HG02642 (cell line): Measurements from ENCODE around the gene CBFB.
A peak's percentile ranks its signal among the peaks of the same experiment; 100 is the strongest.
"Not testable (repeated sequence)": the region's sequence is repeated elsewhere in the genome, so short reads cannot be mapped to it uniquely, and the experiment has no call there.

Source experiments
- ATAC-seq: cut with Tn5 transposase; IDR thresholded peaks from one replicate; pipeline ENCODE4 v1.9.1; 2021; ENCODE audit warnings: mild to moderate bottlenecking; ENCODE audit not compliant: unreplicated experiment, poor library complexity

CBFB gene

DNA sequence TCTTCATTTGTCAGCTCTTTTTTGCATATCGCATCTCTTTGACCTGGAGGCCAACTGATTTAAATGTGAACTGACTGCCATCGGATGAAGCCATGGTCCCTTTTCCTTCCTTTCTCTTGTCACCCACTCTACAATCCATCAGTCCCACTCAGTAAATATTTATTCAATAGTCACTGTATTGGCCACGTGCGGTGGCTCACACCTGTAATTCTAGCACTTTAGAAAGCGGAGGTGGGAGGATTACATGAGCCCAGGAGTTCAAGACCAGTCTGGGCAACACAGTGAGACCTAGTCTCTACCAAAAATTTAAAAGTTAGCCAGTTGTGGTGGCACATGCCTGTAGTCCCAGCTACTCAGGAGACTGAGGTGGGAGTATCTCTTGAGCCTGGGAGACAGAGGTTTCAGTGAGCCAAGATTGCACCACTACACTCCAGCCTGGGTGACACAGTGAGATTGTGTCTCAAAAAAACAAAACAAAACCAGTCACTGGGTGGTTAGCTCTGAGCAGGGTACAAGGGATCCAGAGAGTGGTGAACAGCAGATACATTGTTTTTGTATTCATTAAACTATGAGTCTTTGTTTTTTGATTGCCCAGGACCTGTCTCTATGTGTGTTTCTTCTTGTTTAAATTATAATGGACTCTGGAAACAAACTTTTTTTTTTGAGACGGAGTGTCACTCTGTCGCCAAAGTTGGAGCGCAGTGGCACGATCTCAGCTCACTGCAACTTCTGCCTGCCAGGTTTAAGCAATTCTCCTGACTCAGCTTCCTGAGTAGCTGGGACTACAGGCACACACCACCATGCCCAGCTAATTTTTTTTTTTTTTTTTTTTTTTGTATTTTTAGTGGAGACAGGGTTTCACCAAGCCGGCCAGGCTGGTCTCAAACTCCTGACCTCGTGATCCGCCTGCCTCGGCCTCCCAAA lies 87.7 kb downstream of the CBFB start:
- ATAC-seq = no peak

DNA sequence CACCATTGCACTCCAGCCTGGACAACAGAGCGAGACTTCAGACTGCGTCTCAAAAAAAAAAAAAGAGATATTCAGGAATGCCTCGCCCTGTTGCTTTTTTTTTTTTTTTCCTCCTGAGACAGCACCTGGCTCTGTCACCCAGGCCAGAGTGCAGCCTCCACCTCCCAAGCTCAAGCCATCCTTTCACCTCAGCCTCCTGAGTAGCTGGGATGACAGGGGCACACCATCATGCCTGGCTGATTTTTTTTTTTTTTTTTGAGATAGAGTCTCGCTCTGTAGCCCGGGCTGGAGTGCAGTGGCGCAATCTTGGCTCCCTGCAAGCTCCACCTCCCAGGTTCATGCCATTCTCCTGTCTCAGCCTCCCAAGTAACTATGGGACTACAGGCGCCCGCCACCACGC lies 88.8 kb downstream of the CBFB start:
- no peak for ATAC-seq

DNA sequence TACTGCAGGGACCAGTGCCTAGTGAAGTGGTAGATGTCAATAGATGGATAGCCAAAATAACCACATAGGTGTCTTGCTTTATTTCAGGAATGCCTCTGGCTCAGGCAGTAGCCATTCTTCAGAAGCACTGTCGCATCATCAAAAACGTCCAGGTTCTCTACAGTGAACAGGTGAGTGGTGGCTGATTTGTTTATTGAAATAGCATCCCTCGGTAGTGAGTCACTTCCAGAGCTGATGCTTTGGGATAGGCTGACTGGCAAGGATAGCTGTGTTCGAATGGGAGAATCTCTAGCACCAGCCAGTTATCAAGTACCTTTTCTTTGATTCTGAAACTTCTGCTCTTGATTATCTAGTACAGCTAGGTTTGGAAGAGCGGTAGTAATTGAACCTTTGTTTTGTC lies 91.1 kb downstream of the CBFB start:
- no peak for ATAC-seq

DNA sequence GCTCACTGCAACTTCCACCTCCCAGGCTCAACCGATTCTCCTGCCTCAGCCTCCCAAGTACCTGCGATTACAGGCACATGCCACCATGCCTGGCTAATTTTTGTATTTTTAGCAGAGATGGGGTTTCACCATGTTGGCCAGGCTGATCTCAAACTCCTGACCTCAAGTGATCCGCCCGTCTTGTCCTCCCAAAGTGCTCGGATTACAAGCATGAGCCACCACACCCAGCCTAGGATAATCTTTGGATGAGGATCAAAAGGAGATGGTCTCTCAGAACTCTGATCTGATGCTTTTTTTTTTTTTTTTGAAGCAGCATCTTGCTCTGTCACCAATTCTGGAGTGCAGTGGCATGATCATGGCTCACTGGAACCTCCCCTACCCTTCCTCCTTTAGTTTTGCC lies 93.8 kb downstream of the CBFB start:
- not testable (repeated sequence) for ATAC-seq

DNA sequence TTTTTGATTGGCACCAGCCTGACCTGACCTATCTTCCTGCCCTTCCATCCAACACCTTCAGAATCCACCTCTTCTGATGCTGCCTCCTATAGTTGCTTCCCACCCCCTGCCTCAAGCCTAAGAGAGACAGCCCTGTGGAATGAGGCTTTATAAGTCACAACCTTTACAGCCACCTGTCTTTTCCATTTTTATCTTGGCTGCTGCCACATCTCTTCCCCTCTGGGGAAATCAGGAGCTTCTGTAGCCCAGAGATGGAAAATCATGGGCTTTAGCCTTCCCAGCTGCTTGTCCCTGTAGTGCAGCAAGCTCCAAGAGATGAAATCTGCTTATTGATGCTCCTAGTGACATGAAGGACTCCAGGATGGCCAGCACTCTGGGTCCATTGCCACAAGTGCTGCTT lies 99.5 kb downstream of the CBFB start:
- no peak for ATAC-seq

DNA sequence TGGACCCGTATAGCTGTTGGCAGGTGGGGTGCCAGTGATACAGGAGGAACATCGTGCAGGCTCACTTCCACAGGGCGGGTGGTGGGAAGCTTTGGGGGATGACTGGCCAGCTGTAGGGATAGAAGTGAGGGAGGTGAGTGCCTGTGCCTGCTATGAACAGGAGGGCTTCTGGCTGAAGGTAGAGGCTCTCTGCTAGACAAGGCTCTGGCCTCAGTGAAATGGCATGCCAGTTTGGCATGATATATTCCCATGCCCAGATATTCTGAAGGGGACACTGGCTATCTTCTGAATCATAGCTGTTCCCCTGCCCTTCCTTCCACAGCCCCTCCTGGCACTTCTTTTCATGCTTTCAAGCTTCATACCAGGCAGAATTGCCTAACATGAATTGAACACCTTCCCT lies 99.9 kb downstream of the CBFB start:
- ATAC-seq = no peak

DNA sequence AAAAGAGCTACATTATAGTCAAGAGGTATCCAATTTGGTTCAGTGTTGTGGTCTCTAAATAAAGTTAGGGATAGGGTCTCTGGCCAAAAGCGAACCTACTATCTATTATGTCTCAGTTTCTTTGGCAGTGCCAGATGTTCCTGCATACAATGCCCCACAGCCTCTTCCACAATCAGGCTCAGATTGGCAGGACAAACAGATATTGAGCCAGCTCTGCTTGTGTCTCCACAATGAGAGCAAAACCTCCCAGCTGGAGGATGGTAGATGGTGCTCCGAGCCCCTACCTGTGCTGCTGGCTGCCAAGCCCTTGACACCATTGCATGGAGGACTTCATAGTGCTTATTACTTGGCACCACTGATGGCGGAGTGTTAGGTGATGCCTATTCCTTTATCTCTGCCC lies 100.5 kb downstream of the CBFB start:
- ATAC-seq = no peak

DNA sequence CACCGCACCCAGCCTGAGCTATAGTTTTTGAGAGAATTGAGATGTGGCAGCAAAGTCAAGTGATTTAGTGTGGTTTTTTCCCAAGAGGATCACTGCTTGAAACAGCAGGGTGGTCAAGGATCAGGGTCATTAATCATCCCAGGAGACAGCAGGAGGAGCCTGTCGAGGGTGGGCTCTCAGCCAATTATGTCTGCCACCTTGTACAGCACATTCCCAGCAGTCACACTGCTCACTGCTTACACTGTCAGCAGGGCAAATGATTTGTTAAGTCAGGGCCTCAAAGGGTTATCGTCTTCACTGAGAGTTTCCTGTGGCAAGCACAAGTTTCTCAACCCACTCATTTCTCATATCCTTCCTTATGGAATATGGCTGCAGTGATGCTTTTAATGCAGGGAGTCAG lies 108.7 kb downstream of the CBFB start:
- ATAC-seq = no peak

DNA sequence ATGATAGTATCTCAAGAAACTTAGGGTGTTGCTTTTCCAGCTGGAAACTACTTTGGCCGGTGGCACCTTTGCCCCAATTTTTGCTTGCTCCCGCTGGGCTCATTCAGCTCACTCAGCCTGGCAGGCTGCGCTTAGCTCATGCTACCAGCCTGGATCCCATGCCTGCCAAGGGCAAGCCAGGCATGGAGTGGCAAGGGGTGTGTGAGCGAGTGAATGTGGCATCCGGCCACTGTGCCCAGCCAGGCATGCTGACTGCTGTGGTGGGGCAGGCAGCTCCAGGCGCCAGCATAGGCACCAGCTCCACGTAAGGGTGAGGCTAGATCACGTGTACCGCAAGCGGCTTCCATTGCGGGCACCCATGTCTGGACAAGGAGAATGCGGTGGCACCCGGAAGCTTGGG lies 112.4 kb downstream of the CBFB start:
- ATAC-seq = no peak

DNA sequence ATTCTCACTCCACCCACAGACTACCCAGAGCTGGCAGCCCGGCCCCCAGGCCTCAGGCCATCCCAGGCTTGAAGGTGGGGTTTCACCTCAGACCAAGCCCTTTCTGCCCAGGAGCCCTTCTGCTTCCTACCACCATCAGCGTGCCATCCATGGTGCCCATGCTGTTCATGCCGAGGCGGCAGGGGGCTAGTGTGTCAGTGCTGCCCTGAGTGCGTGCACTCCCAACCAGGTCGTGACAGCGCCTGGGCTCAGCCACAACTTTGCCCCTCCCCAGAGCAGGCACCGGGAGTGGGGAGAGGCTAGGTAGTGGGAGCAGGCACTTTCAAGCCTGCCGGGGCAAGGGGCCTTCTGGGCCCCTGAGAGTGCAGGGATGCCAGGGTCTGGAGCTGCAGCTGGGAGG lies 113.4 kb downstream of the CBFB start:
- no peak for ATAC-seq

DNA sequence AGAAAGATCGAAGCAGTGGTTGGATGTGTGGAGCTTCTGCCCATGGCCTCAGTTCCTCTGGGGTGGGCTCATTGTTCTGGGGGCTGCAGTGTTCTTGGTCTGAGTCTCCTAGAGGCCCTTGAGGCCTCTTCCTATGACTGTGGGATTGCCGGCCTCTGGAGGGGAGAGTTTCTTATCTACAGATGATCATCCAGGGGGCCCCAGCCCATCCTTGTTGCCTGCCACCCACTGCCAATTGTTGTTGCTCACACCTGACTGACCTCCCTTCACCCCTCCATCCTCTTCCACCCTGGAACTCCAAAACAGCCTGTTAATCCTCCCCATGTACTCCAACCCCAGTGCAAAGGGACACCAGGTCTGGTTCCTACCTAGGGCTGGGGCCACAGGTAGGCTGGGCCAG lies 116.0 kb downstream of the CBFB start:
- no peak for ATAC-seq

DNA sequence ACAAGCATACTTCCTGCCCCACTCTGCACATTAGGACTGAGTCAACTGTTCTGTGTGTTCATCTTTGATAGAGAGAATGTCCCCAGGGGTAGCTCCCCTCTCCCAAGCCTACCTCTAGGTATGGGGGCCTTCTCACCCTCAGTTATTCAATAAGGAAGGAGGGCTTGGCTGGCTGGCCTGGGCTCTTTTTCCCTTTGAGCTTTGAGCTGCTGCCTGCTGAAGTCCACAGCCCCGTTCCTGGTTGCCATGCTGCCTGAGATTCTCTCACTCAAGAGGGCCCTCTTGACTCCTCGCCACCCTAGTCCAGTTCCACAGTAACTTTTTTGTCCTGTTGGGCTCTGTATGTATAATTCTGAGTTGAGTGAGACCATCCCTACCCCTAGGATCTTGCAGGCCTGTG lies 116.8 kb downstream of the CBFB start:
- no peak for ATAC-seq

DNA sequence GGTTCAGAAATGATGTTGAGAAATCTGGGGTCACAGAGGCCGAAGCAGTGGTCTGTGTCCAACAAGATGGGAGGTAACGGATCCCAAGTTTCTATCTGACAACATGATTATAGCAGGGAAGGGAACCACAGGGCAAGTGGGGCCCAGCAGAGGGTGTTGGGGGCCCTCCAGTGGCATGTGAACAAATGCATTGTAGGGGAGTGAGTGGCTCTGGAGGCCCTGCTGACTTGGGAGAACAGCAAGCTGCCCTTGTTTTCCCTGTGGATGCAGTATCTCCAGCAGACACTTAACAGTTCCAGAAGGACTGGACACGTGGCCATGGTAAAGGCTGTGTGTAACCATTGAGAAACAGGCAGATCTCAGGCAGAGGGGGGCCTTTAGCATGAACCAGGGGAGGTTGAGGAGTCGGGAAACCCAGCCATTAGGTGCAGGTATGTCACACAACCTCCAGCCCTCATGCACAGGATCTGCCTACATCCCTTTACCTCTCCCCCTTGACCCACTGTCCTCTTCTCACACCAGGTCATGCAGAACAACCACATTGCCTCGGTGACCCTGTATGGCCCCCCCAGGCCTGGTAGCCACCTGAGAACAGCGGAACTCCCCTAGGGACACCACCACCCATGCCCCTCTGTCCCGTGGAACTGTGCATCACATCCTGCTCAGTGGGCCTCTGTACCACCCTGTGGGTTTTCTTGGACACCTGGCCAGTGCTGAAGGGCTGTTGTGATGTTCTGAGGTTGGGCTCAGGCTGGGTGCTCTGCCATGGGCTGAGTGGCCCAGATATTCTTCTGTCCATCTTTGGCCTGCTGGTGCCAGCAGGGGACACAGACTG lies 117.8 kb downstream of the CBFB start:
- no peak for ATAC-seq

DNA sequence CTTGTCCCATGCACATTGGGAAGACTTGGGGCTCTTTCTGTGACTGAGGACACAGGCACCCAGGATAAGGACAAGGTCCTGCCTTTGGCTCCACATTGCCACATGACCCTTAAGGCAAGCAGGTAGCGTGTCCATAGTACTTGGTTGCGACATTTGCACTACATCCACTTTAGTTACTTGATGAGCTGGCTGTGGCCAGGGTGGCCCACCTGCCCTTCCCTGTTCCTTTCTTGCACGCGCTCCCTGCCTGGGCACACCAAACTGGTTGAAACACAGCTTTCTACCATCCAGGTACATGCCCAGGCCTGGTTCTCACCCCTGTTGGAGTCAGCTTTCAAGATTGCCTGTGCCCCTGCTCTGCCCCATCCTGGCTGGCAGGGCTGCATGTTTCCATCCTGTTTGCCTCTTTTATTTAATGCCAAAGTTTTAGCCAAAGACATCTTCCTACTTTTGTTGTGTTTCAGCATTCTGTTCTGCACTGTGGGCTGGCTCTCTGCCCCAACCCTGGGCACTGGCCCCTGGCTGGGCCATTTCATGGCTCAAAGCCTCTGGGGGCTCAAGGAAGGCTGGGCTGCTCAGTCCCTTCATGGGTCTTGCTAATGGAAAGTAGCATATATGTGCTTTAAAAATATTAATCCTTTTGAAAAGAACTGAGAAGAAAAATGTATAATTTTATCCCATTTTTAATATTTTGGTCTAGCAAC lies 118.6 kb downstream of the CBFB start:
- ATAC-seq = no peak

DNA sequence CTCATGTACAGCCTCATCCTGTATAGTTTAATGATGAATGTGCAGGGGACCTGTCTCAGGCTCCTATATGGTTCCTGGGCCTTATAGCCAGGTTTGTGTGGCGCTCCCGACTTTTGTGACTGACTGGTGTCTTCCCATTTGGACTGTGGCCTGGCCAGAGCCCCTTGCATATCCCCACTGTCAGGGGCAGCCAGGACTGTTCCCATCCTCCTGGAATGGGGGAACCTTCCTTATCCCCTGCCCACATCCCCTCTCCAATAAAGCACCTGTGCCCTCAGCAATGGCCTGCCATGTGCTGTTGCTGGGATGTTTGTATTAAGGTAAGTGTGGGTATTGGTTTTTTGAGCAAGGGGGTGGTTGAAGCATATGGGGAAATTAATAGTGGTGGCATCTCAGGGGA lies 119.3 kb downstream of the CBFB start:
- no peak for ATAC-seq

DNA sequence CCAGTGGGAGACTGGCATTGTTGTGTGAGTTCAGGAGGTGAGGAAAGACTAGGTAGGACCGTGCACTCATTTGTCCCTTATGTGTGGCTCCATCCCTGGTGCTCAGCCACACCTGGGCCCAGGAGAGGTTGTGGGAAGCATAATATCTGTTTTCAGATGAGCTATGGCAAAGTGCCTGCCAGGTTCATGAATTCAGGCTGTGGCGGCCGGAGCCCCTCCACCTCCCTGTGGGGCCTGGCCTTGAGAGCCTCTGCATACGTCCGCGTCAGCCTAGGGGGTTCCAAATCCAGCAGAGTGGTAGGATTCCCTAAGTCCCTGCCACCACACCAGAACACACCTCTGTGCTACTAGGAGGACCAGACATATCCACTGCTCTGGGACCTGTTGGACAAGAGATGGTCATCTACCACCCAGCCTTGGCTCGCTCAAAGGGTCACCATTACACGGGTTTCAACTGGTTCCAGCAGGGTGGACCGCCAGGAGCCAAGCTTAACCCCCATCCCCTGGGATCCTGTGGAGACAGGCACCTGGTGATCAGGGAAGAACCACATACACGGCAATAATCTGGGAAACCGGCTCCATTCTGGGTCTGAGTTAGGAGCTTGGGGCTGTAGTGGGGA lies 119.8 kb downstream of the CBFB start:
- ATAC-seq = no peak

DNA sequence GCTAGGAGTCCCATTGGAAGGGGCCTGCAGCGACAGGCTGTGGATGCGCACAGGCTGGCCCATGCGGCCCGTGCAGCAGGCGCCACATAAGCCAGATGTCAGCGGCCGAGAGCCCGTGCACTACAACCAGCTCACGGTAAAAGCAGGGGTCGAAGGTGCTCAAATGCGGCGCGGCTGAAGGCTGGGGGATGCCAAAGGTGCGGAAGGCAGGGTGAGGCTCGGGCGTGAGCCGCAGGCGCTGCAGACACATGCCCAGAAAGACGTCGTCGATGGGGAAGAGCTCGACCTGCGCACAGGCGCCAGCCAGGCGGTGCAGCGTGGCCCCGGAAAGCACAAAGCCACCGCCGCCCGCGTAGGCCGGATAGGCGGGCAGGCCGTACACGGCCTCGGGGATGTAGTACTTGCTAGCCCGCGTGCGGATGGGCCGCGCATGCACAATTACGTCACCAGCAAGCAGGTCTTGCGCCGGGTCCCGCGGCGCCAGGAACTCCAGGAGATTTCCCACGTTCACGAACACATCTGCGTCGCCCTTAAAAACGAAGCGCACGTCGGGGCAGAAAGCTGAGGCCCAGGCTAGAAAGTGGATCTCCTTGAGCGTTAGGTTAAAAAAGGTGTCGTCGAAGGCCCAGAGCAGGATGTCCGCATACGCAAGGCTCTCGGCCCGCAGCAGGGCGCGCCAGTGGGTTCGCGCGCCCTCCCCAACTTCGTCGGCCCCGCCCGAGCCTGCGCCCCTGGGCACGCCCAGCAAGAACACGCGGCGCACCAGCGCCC lies 120.5 kb downstream of the CBFB start:
- ATAC-seq = no peak

DNA sequence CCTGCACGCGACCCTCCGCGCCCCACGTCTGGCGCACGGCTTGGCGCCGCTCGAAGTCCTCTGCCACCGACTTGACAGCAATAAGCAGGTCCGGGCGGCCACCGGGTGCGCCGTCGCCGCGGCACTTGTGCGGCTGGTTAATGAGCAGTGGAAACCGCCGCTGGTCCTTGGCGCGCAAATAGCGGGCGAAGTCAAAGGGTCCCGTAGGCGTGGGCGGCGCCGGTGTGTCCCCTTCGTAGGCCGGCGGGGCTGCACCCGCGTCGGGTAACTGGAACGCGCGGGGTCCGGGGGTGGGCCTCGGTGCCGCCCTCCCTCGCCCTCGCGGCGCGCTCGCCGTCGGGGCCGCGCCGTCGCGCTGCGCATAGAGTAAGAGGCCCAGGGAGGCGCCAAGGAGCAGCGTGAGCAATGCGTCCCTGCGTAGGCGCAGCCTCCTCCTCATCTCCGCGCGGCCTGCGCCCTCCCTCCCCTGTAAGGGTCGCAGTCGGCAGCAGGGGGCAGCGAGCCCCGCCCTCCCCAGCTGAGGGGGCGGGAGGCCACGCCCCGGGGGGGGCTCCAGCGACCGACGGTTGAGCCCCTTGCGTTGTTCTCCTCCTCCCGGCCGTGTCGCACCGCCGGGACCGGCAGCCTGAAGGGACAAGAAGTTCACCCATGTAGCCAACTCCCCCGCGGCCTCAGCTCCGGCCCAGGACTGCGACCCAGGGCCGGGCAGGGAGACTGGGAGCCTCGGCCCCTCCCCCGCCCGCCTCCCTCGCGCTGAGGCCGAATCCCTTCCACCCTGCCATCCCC lies 121.3 kb downstream of the CBFB start:
- peak; percentile 31 for ATAC-seq
